Neural crest cell (in vitro differentiated cells): Measurements from ENCODE around the gene HTR7. TPM values are rescaled to one million over a fixed set of nuclear protein-coding genes. Genes with fewer than 3 reads are reported as not detected.

ENCODE experiments used
- DNase-seq: peaks from one replicate; pipeline ENCODE4 v3.0.0; 2021; ENCODE audit warnings: low read depth, mixed read lengths, low spot score
- H3K27ac Mint-ChIP-seq: one replicate; pipeline ENCODE4 v1.8.0; 2021; ENCODE audit warnings: mild to moderate bottlenecking, mixed read lengths; ENCODE audit not compliant: unreplicated experiment
- H3K27me3 Mint-ChIP-seq: 2 replicates; pipeline ENCODE4 v1.8.0; 2021; ENCODE audit warnings: low read depth, mild to moderate bottlenecking, mixed read lengths
- H3K36me3 Mint-ChIP-seq: 2 replicates; pipeline ENCODE4 v1.8.0; 2021; ENCODE audit warnings: low read depth, mild to moderate bottlenecking, mixed read lengths
- H3K4me1 Mint-ChIP-seq: 2 replicates; pipeline ENCODE4 v1.8.0; 2021; ENCODE audit warnings: mixed read lengths
- H3K4me3 Mint-ChIP-seq: one replicate; pipeline ENCODE4 v1.8.0; 2021; ENCODE audit warnings: mild to moderate bottlenecking, mixed read lengths
- H3K9me3 Mint-ChIP-seq: 2 replicates; pipeline ENCODE4 v1.8.0; 2021; ENCODE audit warnings: mixed read lengths
- total RNA-seq: library from RNA; stranded (reverse); gene quantifications from 2 replicates; pipeline ENCODE4 v1.2.1, GENCODE V29; 2021
- TF ChIP-seq, protein P1 (sequence below): fragments of 200-600 bp; sonication (generic); conservative IDR thresholded peaks from 2 replicates; pipeline ENCODE4 v1.5.0; 2021; ENCODE audit warnings: antibody characterized with exemption, mild to moderate bottlenecking

HTR7 gene
- total RNA-seq, 1 donor from 2014 or later: 0.09 TPM

DNA sequence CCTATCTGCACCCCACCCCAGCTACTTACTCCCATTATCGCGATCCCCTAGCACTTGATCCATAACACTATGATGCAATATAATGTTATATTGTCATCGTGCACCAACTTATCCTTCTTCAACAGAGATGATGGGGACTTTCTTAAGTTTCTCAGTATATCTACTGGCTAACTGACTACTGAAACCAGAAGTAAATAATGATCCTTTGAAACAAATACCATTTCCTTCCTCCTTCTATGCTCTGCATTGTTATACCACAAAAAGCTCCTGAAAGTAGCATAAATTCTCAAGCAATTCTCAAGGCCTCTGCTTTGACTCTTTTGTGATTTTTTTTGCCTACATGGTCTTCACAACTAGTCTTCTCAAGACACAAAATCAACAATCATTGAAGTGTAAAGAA lies 68.9 kb downstream of the HTR7 start:
- TF ChIP-seq, protein P1, sequence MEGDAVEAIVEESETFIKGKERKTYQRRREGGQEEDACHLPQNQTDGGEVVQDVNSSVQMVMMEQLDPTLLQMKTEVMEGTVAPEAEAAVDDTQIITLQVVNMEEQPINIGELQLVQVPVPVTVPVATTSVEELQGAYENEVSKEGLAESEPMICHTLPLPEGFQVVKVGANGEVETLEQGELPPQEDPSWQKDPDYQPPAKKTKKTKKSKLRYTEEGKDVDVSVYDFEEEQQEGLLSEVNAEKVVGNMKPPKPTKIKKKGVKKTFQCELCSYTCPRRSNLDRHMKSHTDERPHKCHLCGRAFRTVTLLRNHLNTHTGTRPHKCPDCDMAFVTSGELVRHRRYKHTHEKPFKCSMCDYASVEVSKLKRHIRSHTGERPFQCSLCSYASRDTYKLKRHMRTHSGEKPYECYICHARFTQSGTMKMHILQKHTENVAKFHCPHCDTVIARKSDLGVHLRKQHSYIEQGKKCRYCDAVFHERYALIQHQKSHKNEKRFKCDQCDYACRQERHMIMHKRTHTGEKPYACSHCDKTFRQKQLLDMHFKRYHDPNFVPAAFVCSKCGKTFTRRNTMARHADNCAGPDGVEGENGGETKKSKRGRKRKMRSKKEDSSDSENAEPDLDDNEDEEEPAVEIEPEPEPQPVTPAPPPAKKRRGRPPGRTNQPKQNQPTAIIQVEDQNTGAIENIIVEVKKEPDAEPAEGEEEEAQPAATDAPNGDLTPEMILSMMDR: no peak
- H3K27ac Mint-ChIP-seq: no peak overlapping the region
- H3K4me1 Mint-ChIP-seq: no peaks in the 10 kb centered on the region
- DNase-seq: no peak
- H3K9me3 Mint-ChIP-seq: no peaks in the 10 kb centered on the region
- H3K4me3 Mint-ChIP-seq: no peak overlapping the region
- H3K27me3 Mint-ChIP-seq: peaks cover 26% of the 10 kb centered on the region
- H3K36me3 Mint-ChIP-seq: no peaks in the 10 kb centered on the region

- H3K27me3 Mint-ChIP-seq: peaks cover 24% of the 10 kb centered on the region
- DNase-seq: no peak
- no peaks in the 10 kb centered on the region for H3K4me1 Mint-ChIP-seq
- H3K36me3 Mint-ChIP-seq: no peaks in the 10 kb centered on the region
- H3K4me3 Mint-ChIP-seq: no peak overlapping the region
- no peak overlapping the region for H3K27ac Mint-ChIP-seq
- TF ChIP-seq, protein P1: peak; percentile 21
- H3K9me3 Mint-ChIP-seq: no peaks in the 10 kb centered on the region
These were observed 69.7 kb downstream of the HTR7 start for GRCh38 chr10:90788199-90788491.

DNA sequence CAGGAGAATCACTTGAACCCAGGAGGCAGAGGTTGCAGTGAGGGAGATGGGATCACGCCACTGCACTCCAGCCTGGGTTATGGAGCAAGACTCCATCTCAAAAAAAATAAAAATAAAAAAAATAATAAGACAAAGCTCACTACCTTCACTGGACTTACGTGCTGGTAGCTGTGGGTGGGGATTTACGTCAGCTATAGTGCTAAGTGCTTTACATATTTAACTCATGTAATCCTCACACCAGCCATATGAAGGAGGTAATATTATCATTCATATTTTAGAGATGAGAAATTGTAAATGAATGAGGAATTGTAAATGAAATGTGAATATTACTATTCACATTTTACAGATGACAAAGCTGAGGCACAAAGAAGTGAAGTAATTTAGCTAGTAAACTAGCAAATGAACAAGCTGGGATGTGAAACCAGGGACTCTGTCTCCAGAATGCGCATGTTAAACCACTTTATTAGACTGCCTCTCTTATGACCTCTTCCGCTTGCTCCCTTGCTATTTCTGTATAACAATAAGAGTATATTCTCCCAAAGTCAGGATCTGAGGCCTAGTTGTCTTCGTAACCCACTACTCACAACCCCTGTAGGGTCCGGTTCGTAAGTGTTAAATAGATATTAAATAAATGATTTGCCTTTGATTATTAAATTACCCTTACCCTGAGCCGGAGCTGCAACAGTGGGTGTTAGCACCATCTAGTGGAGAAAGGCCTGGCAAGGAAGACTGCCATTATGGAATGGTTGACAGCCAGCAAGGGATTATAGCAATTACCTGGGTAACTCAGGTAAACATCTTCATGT lies 70.2 kb downstream of the HTR7 start:
- Mint-ChIP-seq H3K4me1 (no peaks in the 10 kb centered on the region), H3K27me3 (peaks cover 22% of the 10 kb centered on the region), H3K36me3 (no peaks in the 10 kb centered on the region), H3K9me3 (no peaks in the 10 kb centered on the region), H3K4me3 (no peak overlapping the region), H3K27ac (no peak overlapping the region)
- peak; percentile 41 for DNase-seq
- TF ChIP-seq, protein P1: peak; percentile 82

DNA sequence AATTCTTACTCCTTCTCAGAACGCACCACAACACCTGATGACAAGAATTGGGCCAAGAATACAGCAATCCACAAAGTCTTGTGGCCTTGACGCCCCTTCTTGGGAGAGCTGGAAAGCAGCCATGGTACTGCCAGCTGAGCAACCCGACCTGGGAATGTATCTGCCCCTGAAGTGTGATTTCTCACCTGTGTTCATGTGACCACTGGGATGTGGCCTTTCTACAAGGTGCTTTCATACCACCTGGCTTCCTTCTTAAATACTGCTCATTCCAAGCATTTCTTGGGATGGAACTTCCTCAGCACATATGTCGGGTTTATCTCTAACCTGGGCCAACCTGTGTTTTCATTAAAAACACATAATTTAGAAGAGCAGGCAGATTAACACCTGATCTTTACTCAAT lies 72.1 kb downstream of the HTR7 start:
- Mint-ChIP-seq H3K9me3 (no peaks in the 10 kb centered on the region), H3K4me1 (no peaks in the 10 kb centered on the region), H3K27ac (no peak overlapping the region), H3K36me3 (no peaks in the 10 kb centered on the region), H3K4me3 (no peak overlapping the region), H3K27me3 (peaks cover 15% of the 10 kb centered on the region)
- DNase-seq: no peak
- TF ChIP-seq, protein P1: no peak

- TF ChIP-seq, protein P1: no peak
- DNase-seq: no peak
- no peak overlapping the region for H3K27ac Mint-ChIP-seq
- no peak overlapping the region for H3K4me3 Mint-ChIP-seq
- H3K9me3 Mint-ChIP-seq: peaks cover under 1% of the 10 kb centered on the region
- peaks cover 8% of the 10 kb centered on the region for H3K27me3 Mint-ChIP-seq
- no peaks in the 10 kb centered on the region for H3K4me1 Mint-ChIP-seq
- H3K36me3 Mint-ChIP-seq: no peaks in the 10 kb centered on the region
These were observed 73.1 kb downstream of the HTR7 start for GRCh38 chr10:90784771-90785170.
